SK-N-SH (cell line): ENCODE measurements around the gene KCNJ3. TPM values are rescaled to one million over a fixed set of nuclear protein-coding genes. Genes with fewer than 3 reads are reported as not detected.

Source experiments
- CTCF ChIA-PET: fragments of 300-600, 350-600 bp; formaldehyde crosslinking; extraction: SDS; loops from one replicate; lab custom pipeline; 2021; lab: Yijun Ruan, JAX
- POLR2A ChIA-PET: fragments of 350-600 bp; sonication (Branson Sonifier 250); formaldehyde crosslinking; extraction: SDS; loops from one replicate; lab custom pipeline; 2020; ENCODE audit warnings: antibody characterized with exemption, inconsistent platforms; lab: Yijun Ruan, JAX
- DNase-seq: peaks from one replicate; pipeline ENCODE4 v3.0.0; 2012
- H2AFZ ChIP-seq: fragments of 200-600 bp; sonication (generic); 2 replicates; pipeline ENCODE4 v1.8.1; 2016; ENCODE audit warnings: antibody characterized with exemption, mild to moderate bottlenecking, low read depth
- H3F3A ChIP-seq: fragments of 200-600 bp; sonication (generic); replicated peaks from 2 replicates; pipeline ENCODE3; 2016; ENCODE audit warnings: antibody characterized with exemption, mild to moderate bottlenecking; ENCODE audit not compliant: insufficient read depth
- H3K27ac ChIP-seq, 2 experiments: fragments of 200-500 bp in 1 of 2; fragments of 200-600 bp in 1 of 2; sonication (Bioruptor generic) in 1 of 2; sonication (generic), shearing (Covaris generic) in 1 of 2; 2 replicates each; pipeline versions ENCODE4 v1.5.1 to v1.6.1; 2014 to 2016; ENCODE audit warnings: low read depth in 2 of 2, inconsistent platforms in 1 of 2, low read length in 1 of 2, mild to moderate bottlenecking in 1 of 2, mixed read lengths in 1 of 2
- H3K27me3 ChIP-seq: fragments of 200-600 bp; sonication (generic), shearing (Covaris generic); 2 replicates; pipeline ENCODE4 v1.6.1; 2016; ENCODE audit warnings: mixed run types; ENCODE audit not compliant: insufficient read depth
- H3K36me3 ChIP-seq, 2 experiments: fragments of 200-500 bp in 1 of 2; fragments of 200-600 bp in 1 of 2; sonication (Bioruptor generic) in 1 of 2; sonication (generic) in 1 of 2; replicated peaks in 1 of 2; 2 replicates each; pipeline versions ENCODE3 to v1.5.1; 2014 to 2016; ENCODE audit warnings: low read length in 1 of 2, mild to moderate bottlenecking in 1 of 2; ENCODE audit not compliant: insufficient read depth in 2 of 2, control insufficient read depth in 1 of 2
- H3K4me1 ChIP-seq, 2 experiments: fragments of 200-500 bp in 1 of 2; fragments of 200-600 bp in 1 of 2; sonication (Bioruptor generic) in 1 of 2; sonication (generic), shearing (Covaris generic) in 1 of 2; 2 replicates each; pipeline versions ENCODE4 v1.5.1 to v1.6.1; 2014 to 2016; ENCODE audit warnings: low read depth in 1 of 2, low read length in 1 of 2, mixed run types in 1 of 2; ENCODE audit not compliant: insufficient read depth in 2 of 2, control insufficient read depth in 1 of 2
- H3K4me2 ChIP-seq: fragments of 200-600 bp; sonication (generic), shearing (Covaris generic); 2 replicates; pipeline ENCODE4 v1.6.1; 2017; ENCODE audit warnings: mixed run types
- H3K4me3 ChIP-seq, 2 experiments: fragments of 200-500 bp in 1 of 2; fragments of 200-600 bp in 1 of 2; sonication (Bioruptor generic) in 1 of 2; sonication (generic), shearing (Covaris generic) in 1 of 2; 2 replicates each; pipeline versions ENCODE4 v1.5.1 to v1.8.1; 2014 to 2016; ENCODE audit warnings: low read depth in 2 of 2, inconsistent platforms in 1 of 2, low read length in 1 of 2, mild to moderate bottlenecking in 1 of 2, mixed read lengths in 1 of 2, moderate library complexity in 1 of 2
- H3K79me2 ChIP-seq: fragments of 200-600 bp; sonication (generic); 2 replicates; pipeline ENCODE4 v1.8.1; 2017; ENCODE audit warnings: mild to moderate bottlenecking; ENCODE audit not compliant: insufficient read depth
- H3K9ac ChIP-seq: fragments of 200-600 bp; sonication (generic); 2 replicates; pipeline ENCODE4 v1.6.1; 2017; ENCODE audit warnings: mixed run types
- H3K9me2 ChIP-seq: fragments of 200-600 bp; sonication (generic); 2 replicates; pipeline ENCODE4 v1.6.1; 2017; ENCODE audit warnings: mixed run types
- H3K9me3 ChIP-seq: fragments of 200-600 bp; sonication (generic); 2 replicates; pipeline ENCODE4 v1.6.1; 2017; ENCODE audit warnings: mixed run types, mild to moderate bottlenecking, moderate library complexity
- H4K20me1 ChIP-seq: fragments of 200-600 bp; sonication (generic); 2 replicates; pipeline ENCODE4 v1.6.1; 2017; ENCODE audit warnings: mild to moderate bottlenecking, mixed run types; ENCODE audit not compliant: insufficient read depth
- CHD2 ChIP-seq: fragments of 150-350 bp; IDR thresholded peaks from 2 replicates; pipeline ENCODE4 v1.6.1; 2018; ENCODE audit warnings: low read length; ENCODE audit not compliant: partially characterized antibody
- ELF1 ChIP-seq: IDR thresholded peaks from 2 replicates; pipeline ENCODE4 v1.4.0; 2012
- FOSL2 ChIP-seq: IDR thresholded peaks from 2 replicates; pipeline ENCODE4 v1.4.0; 2012; ENCODE audit warnings: low read depth, mild to moderate bottlenecking, moderate library complexity, borderline replicate concordance
- GABPA ChIP-seq: IDR thresholded peaks from 2 replicates; pipeline ENCODE4 v1.4.0; 2012; ENCODE audit warnings: low read depth, mild to moderate bottlenecking
- GATA2 ChIP-seq: sonication (generic); formaldehyde crosslinking; IDR thresholded peaks from 2 replicates; pipeline ENCODE4 v1.5.0; 2020; ENCODE audit warnings: mild to moderate bottlenecking, missing genetic modification reagents
- JUND ChIP-seq: IDR thresholded peaks from 2 replicates; pipeline ENCODE4 v1.4.0; 2012
- MEF2A ChIP-seq: IDR thresholded peaks from 2 replicates; pipeline ENCODE4 v1.4.0; 2012; ENCODE audit warnings: low read depth, borderline replicate concordance
- MXI1 ChIP-seq: IDR thresholded peaks from 2 replicates; pipeline ENCODE4 v1.6.1; 2012; ENCODE audit warnings: mild to moderate bottlenecking, low read depth, low read length, improper control_type of control experiment
- NRF1 ChIP-seq: IDR thresholded peaks from 2 replicates; pipeline ENCODE4 v1.6.1; 2012; ENCODE audit warnings: low read depth, mild to moderate bottlenecking, low read length
- RCOR1 ChIP-seq: fragments of 150-350 bp; IDR thresholded peaks from 2 replicates; pipeline ENCODE4 v1.6.1; 2017; ENCODE audit warnings: antibody characterized with exemption, low read length
- RFX5 ChIP-seq: IDR thresholded peaks from 2 replicates; pipeline ENCODE4 v1.6.1; 2012; ENCODE audit warnings: mild to moderate bottlenecking, improper control_type of control experiment, low read length
- RXRA ChIP-seq: IDR thresholded peaks from 2 replicates; pipeline ENCODE4 v1.4.0; 2012; ENCODE audit warnings: low read depth, mild to moderate bottlenecking, borderline replicate concordance
- TAF1 ChIP-seq: IDR thresholded peaks from 2 replicates; pipeline ENCODE4 v1.6.1; 2012; ENCODE audit warnings: low read depth, mild to moderate bottlenecking, low read length, moderate library complexity, borderline replicate concordance
- YY1 ChIP-seq: IDR thresholded peaks from 2 replicates; pipeline ENCODE4 v1.4.0; 2012; ENCODE audit warnings: low read depth, mild to moderate bottlenecking
- WGBS: methylation state at CpG from one replicate; pipeline ENCODE4 v1.1.6; 2017; ENCODE audit warnings: low lambda C conversion rate; 5-methylcytosine and 5-hydroxymethylcytosine counted together
- polyA plus RNA-seq, 3 experiments: library from polyadenylated mRNA; depleted of rRNA; stranded (reverse); fragments of >200 nt; gene quantifications; 2 replicates each; pipeline ENCODE4 v1.2.3, GENCODE V29; 2012
- TF ChIP-seq, protein P1 (sequence below): IDR thresholded peaks from 2 replicates; pipeline ENCODE4 v1.4.0; 2012; ENCODE audit warnings: low read depth, borderline replicate concordance
- TF ChIP-seq, protein P2 (sequence below): IDR thresholded peaks from 2 replicates; pipeline ENCODE4 v1.4.0; 2012; ENCODE audit warnings: low read depth, borderline replicate concordance

The KCNJ3 gene
- polyA plus RNA-seq, 1 of the 3 experiments (the other 2 are of a cell fraction) = not detected

DNA sequence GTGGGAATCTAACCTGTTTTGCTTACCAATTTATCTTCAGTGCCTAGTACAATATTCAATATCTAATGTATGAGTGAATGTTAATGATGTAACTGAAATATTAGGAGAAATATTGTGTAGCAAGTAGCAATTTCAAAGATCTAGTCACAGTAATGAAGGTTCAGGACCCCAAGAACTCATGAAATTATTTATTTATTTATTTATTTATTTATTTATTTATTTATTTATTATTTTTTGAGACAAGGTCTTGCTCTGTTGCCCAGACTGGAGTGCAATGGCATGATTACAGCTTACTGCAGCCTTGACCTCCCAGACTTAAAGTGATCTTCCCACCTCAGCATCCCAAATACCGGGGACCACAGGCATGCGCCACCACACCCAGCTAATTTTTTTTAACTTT is 126.9 kb downstream of the KCNJ3 start:
- no peak for DNase-seq

DNA sequence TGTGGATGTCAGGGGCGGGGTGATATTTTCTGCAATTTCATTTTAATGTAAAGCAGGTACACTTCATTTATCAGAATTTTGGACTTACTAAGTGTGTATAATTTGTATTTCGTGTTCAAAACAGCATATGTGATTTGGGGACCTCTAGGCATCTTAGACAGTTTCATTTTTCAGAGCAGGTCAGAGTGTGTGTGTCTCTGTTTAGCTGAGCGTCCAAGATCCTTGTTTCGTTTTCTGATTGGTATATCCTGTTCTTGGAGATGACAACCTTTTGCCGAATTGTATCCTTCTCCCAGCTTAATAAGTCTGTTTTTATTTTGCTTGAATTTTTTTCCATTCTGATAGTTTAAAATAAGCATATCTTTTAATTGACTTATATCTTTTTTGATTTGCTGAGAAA is 128.3 kb downstream of the KCNJ3 start:
- Histone ChIP-seq H3K9ac (no peak overlapping the region), H4K20me1 (no peaks in the 10 kb centered on the region), H3K27me3 (no peaks in the 10 kb centered on the region), H3K4me2 (no peak overlapping the region), H3K79me2 (no peaks in the 10 kb centered on the region), H3K4me3 (no peak overlapping the region), H3K36me3 (no peaks in the 10 kb centered on the region), H3F3A (no peaks in the 10 kb centered on the region), H3K27ac (no peak overlapping the region), H3K9me2 (no peaks in the 10 kb centered on the region), H3K9me3 (no peaks in the 10 kb centered on the region), H2AFZ (no peak overlapping the region), H3K4me1 (no peaks in the 10 kb centered on the region; a peak in 2 of 4 replicates)
- WGBS = 49% methylated on average over 5 of the region's 5 CpGs
- ChIA-PET POLR2A (no interaction called here), CTCF (no interaction called here)
- no peak for TF ChIP-seq CHD2
- no peak for TF ChIP-seq RXRA
- TF ChIP-seq MEF2A = no peak
- TF ChIP-seq, protein P1, sequence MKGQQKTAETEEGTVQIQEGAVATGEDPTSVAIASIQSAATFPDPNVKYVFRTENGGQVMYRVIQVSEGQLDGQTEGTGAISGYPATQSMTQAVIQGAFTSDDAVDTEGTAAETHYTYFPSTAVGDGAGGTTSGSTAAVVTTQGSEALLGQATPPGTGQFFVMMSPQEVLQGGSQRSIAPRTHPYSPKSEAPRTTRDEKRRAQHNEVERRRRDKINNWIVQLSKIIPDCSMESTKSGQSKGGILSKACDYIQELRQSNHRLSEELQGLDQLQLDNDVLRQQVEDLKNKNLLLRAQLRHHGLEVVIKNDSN = no peak
- no peak for TF ChIP-seq RFX5
- TF ChIP-seq FOSL2 = no peak
- no peak for TF ChIP-seq TAF1
- TF ChIP-seq YY1 = no peak
- no peak for DNase-seq

More for the DNA sequence above, 126.9 kb downstream of the KCNJ3 start:
- POLR2A ChIA-PET = no interaction called here
- no peaks in the 10 kb centered on the region for H3K79me2 ChIP-seq
- no peaks in the 10 kb centered on the region for H3K27me3 ChIP-seq
- no peaks in the 10 kb centered on the region for H3K9me2 ChIP-seq
- H3K4me2 ChIP-seq = no peak overlapping the region
- no peak overlapping the region for H3K4me3 ChIP-seq
- no peak overlapping the region for H3K27ac ChIP-seq
- 52% methylated on average over 2 of the region's 2 CpGs for WGBS
- TF ChIP-seq TAF1 (no peak), GABPA (no peak), MXI1 (no peak), JUND (no peak), RCOR1 (no peak), NRF1 (no peak), ELF1 (no peak)
- no peak overlapping the region for H2AFZ ChIP-seq
- CTCF ChIA-PET = no interaction called here
- H3F3A ChIP-seq = no peaks in the 10 kb centered on the region
- no peaks in the 10 kb centered on the region for H4K20me1 ChIP-seq
- no peaks in the 10 kb centered on the region; a peak in 2 of 4 replicates for H3K4me1 ChIP-seq
- H3K9me3 ChIP-seq = no peaks in the 10 kb centered on the region
- no peaks in the 10 kb centered on the region for H3K36me3 ChIP-seq
- H3K9ac ChIP-seq = no peak overlapping the region

DNA sequence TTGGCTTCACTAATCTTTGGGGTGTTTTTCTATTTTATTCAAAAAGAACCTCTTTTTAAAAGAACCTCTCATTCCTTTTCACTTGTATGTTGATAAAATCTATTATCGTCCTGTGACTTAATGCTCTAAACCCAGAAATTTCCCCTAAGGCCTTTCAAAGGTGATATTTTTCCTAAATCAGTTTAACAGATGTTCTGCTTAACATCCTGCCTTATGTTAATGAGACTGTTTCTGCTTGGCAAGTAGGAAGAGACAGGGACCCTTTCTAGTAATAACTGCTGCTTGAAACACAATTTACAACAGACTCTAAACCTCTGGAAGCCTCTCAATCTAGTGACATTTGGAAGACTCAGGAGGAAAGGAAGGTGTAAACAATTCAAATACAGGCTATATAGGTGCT is 128.8 kb downstream of the KCNJ3 start:
- no peak overlapping the region for H3K4me2 ChIP-seq
- H3K4me3 ChIP-seq = no peak overlapping the region
- no peaks in the 10 kb centered on the region for H3F3A ChIP-seq
- no peak overlapping the region for H3K9ac ChIP-seq
- H4K20me1 ChIP-seq = no peaks in the 10 kb centered on the region
- WGBS = 32% methylated on average over 1 of the region's 1 CpG
- peak; percentile 2 for DNase-seq
- H3K27ac ChIP-seq = no peak overlapping the region
- peak; percentile 41; the same call in 1 of the 2 replicates for TF ChIP-seq GATA2 (CRISPR knock-in tag)
- TF ChIP-seq, protein P2, sequence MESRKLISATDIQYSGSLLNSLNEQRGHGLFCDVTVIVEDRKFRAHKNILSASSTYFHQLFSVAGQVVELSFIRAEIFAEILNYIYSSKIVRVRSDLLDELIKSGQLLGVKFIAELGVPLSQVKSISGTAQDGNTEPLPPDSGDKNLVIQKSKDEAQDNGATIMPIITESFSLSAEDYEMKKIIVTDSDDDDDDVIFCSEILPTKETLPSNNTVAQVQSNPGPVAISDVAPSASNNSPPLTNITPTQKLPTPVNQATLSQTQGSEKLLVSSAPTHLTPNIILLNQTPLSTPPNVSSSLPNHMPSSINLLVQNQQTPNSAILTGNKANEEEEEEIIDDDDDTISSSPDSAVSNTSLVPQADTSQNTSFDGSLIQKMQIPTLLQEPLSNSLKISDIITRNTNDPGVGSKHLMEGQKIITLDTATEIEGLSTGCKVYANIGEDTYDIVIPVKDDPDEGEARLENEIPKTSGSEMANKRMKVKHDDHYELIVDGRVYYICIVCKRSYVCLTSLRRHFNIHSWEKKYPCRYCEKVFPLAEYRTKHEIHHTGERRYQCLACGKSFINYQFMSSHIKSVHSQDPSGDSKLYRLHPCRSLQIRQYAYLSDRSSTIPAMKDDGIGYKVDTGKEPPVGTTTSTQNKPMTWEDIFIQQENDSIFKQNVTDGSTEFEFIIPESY = no peak
- TF ChIP-seq, all 33 proteins: peak for 1
- Histone ChIP-seq H3K9me2 (no peaks in the 10 kb centered on the region), H2AFZ (no peak overlapping the region), H3K9me3 (no peaks in the 10 kb centered on the region), H3K36me3 (no peaks in the 10 kb centered on the region), H3K79me2 (no peaks in the 10 kb centered on the region), H3K27me3 (no peaks in the 10 kb centered on the region), H3K4me1 (no peaks in the 10 kb centered on the region; a peak in 2 of 4 replicates)
- ChIA-PET POLR2A (no interaction called here), CTCF (no interaction called here)
